Prostate gland (tissue), 2 donors: Measurements from ENCODE around the gene ZNF70. TPM values are rescaled to one million over a fixed set of nuclear protein-coding genes. Genes with fewer than 3 reads are reported as not detected.

ENCODE experiments used
- DNase-seq: peaks from one replicate; pipeline ENCODE4 v3.0.0-alpha.2; 2019; ENCODE audit warnings: low spot score
- H3K27ac ChIP-seq, 2 donors: fragments of 200-600 bp; sonication (generic); 2 replicates each; pipeline ENCODE4 v1.5.1; 2017 to 2019
- H3K27me3 ChIP-seq: fragments of 200-600 bp; sonication (generic); replicated peaks from 2 replicates; pipeline ENCODE4 v1.5.1; 2019; ENCODE audit not compliant: insufficient read depth
- H3K36me3 ChIP-seq, 2 donors: fragments of 200-600 bp; sonication (generic); 1 replicate in 1 of 2; 2 replicates in 1 of 2; pipeline versions ENCODE4 v1.5.1 to v1.8.1; 2017 to 2019
- H3K4me1 ChIP-seq: fragments of 200-600 bp; sonication (generic); replicated peaks from 2 replicates; pipeline ENCODE4 v1.5.1; 2019
- H3K4me3 ChIP-seq, 2 donors: fragments of 200-600 bp; sonication (generic); 2 replicates each; pipeline ENCODE4 v1.5.1; 2017 to 2019
- H3K9me3 ChIP-seq: fragments of 200-600 bp; sonication (generic); 2 replicates; pipeline ENCODE4 v1.5.1; 2017
- CTCF ChIP-seq, 4 experiments: fragments of 200-600 bp in 2 of 4; fragments of 450-650 bp in 2 of 4; sonication (generic) in 2 of 4; IDR thresholded peaks; 1 replicate in 3 of 4; 2 replicates in 1 of 4; pipeline ENCODE4 v1.5.1; 2016 to 2019; ENCODE audit warnings: antibody characterized with exemption in 4 of 4, mild to moderate bottlenecking in 2 of 4, moderate library complexity in 2 of 4
- POLR2A ChIP-seq: fragments of 450-650 bp; IDR thresholded peaks from one replicate; pipeline ENCODE4 v1.6.1; 2016; ENCODE audit warnings: antibody characterized with exemption, mild to moderate bottlenecking
- POLR2AphosphoS5 ChIP-seq: sonication (generic); formaldehyde crosslinking; IDR thresholded peaks from one replicate; pipeline ENCODE4 v1.6.1; 2017; ENCODE audit warnings: antibody characterized with exemption
- WGBS: methylation state at CpG from one replicate; pipeline ENCODE4 v1.1.5; 2018; 5-methylcytosine and 5-hydroxymethylcytosine counted together
- intact Hi-C: fragments of 100-400 bp; cut with DNase I; formaldehyde crosslinking; loops from one replicate; pipeline ENCODE4 v1.14.2; 2022
- total RNA-seq, 2 donors: library from RNA; depleted of rRNA; stranded (reverse); fragments of >200 nt; gene quantifications; one replicate each; pipeline ENCODE4 v1.1.0, GENCODE V29; 2016

The ZNF70 gene
- total RNA-seq, 2 donors from 2014 or later, result 5.2 to 8.1 TPM

GRCh38 chr22:23693979-23694680 is 56.8 kb downstream of the ZNF70 start:
- Histone ChIP-seq H3K27me3 (no peaks in the 10 kb centered on the region), H3K4me3 (no peak overlapping the region), H3K36me3 (no peaks in the 10 kb centered on the region), H3K9me3 (no peaks in the 10 kb centered on the region), H3K4me1 (no peaks in the 10 kb centered on the region), H3K27ac (no peak overlapping the region)
- DNase-seq, result no peak
- TF ChIP-seq POLR2A (no peak), CTCF (IDR thresholded peaks at IDR 0.05) (no peak), POLR2AphosphoS5 (no peak)
- WGBS, result 85% methylated on average over 11 of the region's 11 CpGs
- intact Hi-C loops, result no loop called here

GRCh38 chr22:23692598-23693291 is 58.2 kb downstream of the ZNF70 start:
- H3K36me3 ChIP-seq, result no peaks in the 10 kb centered on the region
- no peaks in the 10 kb centered on the region for H3K9me3 ChIP-seq
- no peak overlapping the region for H3K4me3 ChIP-seq
- no peak for DNase-seq
- H3K27me3 ChIP-seq, result no peaks in the 10 kb centered on the region
- WGBS, result 92% methylated on average over 10 of the region's 12 CpGs
- intact Hi-C loops, result no loop called here
- no peak overlapping the region for H3K27ac ChIP-seq
- H3K4me1 ChIP-seq, result no peaks in the 10 kb centered on the region
- no peak for TF ChIP-seq POLR2AphosphoS5
- TF ChIP-seq POLR2A, result no peak
- TF ChIP-seq CTCF (IDR thresholded peaks at IDR 0.05), result no peak

GRCh38 chr22:23691748-23692423 is 59.0 kb downstream of the ZNF70 start:
- H3K36me3 ChIP-seq, result no peaks in the 10 kb centered on the region
- no peak overlapping the region for H3K27ac ChIP-seq
- TF ChIP-seq POLR2A, result no peak
- TF ChIP-seq POLR2AphosphoS5, result no peak
- TF ChIP-seq CTCF (IDR thresholded peaks at IDR 0.05), result no peak
- whole genome bisulfite sequencing, result 96% methylated on average over 12 of the region's 12 CpGs
- no peaks in the 10 kb centered on the region for H3K4me1 ChIP-seq
- no peak overlapping the region for H3K4me3 ChIP-seq
- no peak for DNase-seq
- intact Hi-C loops, result no loop called here
- H3K27me3 ChIP-seq, result no peaks in the 10 kb centered on the region
- H3K9me3 ChIP-seq, result no peaks in the 10 kb centered on the region

GRCh38 chr22:23690713-23691112 is 60.2 kb downstream of the ZNF70 start, which contains the start of gene RGL4:
Gene RGL4, plus strand, starts transcription at chr22:23691013. Its CDS starts 1,018 bp downstream, at chr22:23692031.
- intact Hi-C loops, result no loop called here
- DNase-seq, result no peak
- no peaks in the 10 kb centered on the region for H3K9me3 ChIP-seq
- TF ChIP-seq POLR2A (no peak), POLR2AphosphoS5 (no peak), CTCF (IDR thresholded peaks at IDR 0.05) (no peak)
- no peaks in the 10 kb centered on the region for H3K4me1 ChIP-seq
- 99% methylated on average over 5 of the region's 5 CpGs for WGBS
- no peak within 1 kb of the TSS for H3K4me3 ChIP-seq
- no peaks in the 10 kb centered on the region for H3K36me3 ChIP-seq
- no peak within 1 kb of the TSS for H3K27ac ChIP-seq
- H3K27me3 ChIP-seq, result no peaks in the 10 kb centered on the region
